ENCODE data around the gene CAMK1. TPM values are rescaled to one million over a fixed set of nuclear protein-coding genes. Genes with fewer than 3 reads are reported as not detected.

CAMK1 gene
- total RNA-seq, 8 experiments from 2014 or later = 1.2 to 19.0 (median 5.1) TPM

DNA sequence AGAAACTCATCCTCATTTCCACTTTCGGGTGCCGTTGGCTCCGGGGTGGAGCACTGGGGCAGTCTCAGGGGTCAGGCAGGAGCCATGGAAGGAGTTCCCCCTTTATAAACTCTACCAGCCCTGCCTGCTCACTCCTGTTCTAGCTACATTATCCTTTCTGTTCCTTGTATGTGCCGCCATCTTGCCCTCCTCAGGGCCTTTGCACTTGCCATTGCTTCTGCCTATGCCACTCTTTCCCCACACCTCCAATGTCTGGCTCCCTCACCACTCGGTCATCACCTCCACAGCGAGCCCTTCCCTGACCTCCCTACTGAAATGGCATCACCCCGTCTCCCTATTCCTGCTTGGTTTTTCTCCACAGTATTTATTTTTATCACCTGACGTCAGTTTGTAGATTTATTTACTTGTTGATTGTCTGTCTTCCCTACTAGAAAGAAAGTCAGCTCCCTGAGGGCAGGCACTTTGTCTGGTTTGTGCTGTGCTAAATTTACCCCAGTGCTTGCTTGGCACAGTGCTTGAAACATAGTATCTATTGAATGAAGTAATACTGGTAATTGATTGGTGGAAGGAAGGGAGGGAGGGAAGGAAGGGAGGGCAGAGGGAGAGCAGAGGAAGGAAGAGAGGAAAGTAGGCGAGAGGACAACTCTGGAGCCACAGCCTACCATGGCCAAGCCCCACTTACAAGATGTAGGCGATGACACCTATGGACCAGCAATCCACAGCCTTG is 8.8 kb downstream of the CAMK1 start:
- Histone ChIP-seq H3K27ac (no peak overlapping the region), H3K4me1 (replicated peaks in 1 of 2) (peaks cover 0 to 1% of the 10 kb centered on the region in 2 donors), H3K4me3 (no peak overlapping the region)
- 86 to 100% (median 99%) methylated on average over 1 to 9 of the region's 10 CpGs for WGBS, 10 experiments
- in situ Hi-C loops (cut with MboI; ENCODE audit: low pct_unique_long_range_greater_than_20kb in 2 of 9, low sequenced_read_pairs in 9 of 9, unreplicated experiment in 9 of 9) = no loop called here
- ATAC-seq (replicated peaks in 6 of 8) = no peak

DNA sequence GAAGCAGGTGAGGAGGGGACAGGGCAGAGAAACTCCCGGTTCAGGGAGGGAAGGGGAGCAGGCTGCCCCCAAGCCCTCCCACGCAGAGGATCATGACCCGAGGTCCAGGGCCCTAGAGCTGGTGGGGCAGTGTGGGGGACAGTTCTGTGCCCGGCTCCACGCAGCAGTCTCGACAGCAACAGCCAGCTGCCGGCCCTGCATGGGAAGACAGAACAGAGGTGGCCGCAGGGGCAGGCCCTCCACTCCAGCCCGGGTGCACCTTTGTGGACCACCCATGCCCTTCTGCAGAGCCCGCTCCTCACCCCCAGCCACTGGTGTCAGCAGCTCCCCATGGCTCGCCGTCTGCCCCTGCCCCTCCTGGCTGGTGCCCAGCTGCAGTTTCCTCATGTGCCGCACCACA is 12.3 kb downstream of the CAMK1 start:
- in situ Hi-C loops (cut with MboI; ENCODE audit: low pct_unique_long_range_greater_than_20kb in 2 of 9, low sequenced_read_pairs in 9 of 9, unreplicated experiment in 9 of 9) = no loop called here
- 50 to 100% (median 83%) methylated on average over 1 to 3 of the region's 13 CpGs; no CpG with 5 or more reads in 6 of the 10 experiments for WGBS, 10 experiments
- Histone ChIP-seq H3K4me1 (replicated peaks in 1 of 2) (no peaks in the 10 kb centered on the region), H3K27ac (no peak overlapping the region), H3K4me3 (no peak overlapping the region)
- ATAC-seq (replicated peaks in 6 of 8) = no peak

DNA sequence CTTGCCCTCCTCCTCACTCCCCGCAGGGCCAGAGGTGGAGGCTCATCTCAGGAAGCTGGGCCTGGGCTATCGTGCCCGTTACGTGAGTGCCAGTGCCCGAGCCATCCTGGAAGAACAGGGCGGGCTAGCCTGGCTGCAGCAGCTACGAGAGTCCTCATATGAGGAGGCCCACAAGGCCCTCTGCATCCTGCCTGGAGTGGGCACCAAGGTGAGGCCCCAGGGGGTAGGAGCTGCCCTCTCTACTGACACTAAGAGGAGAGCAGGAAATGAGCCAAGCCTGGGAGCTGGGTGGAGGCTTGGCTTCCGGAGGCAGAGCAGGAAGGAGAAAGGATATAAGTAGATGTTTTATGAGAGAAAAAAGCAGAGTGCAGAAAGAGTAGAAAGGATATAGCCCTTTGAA is 15.1 kb downstream of the CAMK1 start:
- in situ Hi-C loops (cut with MboI; ENCODE audit: low pct_unique_long_range_greater_than_20kb in 2 of 9, low sequenced_read_pairs in 9 of 9, unreplicated experiment in 9 of 9) = no loop called here
- no peak for ATAC-seq (replicated peaks in 6 of 8)
- Histone ChIP-seq H3K4me1 (replicated peaks in 1 of 2) (peaks cover 0 to 8% of the 10 kb centered on the region in 2 donors), H3K27ac (no peak overlapping the region), H3K4me3 (no peak overlapping the region)
- WGBS, 10 experiments = 0 to 93% (median 45%) methylated on average over 1 to 3 of the region's 8 CpGs; no CpG with 5 or more reads in 2 of the 10 experiments

DNA sequence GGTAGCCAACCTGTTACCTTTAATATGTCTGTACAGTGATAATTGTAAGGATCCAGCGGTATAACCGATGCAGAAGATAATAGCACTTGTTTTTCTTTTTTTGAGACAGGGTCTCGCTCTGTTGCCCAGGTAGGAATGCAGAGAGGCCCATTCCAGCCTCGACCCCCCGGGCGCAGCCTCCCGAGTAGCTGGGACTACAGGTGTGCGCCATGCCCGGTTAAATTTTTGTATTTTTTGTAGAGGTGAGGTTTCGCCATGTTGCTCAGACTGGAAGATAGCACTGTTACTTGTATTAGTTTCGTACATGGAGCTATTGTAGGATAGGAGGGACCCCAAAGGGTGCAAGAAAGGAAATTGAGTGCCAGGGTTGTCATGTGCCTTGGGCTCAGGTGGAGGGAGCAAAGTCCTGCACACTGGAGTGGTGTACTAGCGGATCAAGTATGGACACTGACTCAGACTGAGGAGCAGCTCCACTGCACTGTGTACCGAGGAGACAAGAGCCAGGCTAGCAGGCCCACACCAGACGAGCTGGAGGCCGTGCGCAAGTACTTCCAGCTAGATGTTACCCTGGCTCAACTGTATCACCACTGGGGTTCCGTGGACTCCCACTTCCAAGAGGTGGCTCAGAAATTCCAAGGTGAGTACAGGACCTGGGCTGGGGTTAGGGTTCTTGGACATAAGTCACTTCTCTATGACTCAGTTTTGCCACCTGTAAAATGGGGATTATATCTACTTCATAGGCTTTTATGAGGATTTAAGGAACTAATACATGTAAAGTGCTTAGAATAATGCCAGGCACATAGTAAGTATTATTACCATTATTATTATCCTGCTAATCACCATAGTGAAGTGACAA is 19.0 kb downstream of the CAMK1 start:
- H3K4me3 ChIP-seq = peak overlapping the region; percentile 56 to 78 (median 63)
- peaks cover 3 to 12% of the 10 kb centered on the region in 2 donors for H3K4me1 ChIP-seq (replicated peaks in 1 of 2)
- WGBS, 10 experiments = 7 to 77% (median 39%) methylated on average over 1 to 6 of the region's 17 CpGs; no CpG with 5 or more reads in 2 of the 10 experiments
- no peak for ATAC-seq (replicated peaks in 6 of 8)
- H3K27ac ChIP-seq = peak overlapping the region; percentile 86 to 88
- in situ Hi-C loops (cut with MboI; ENCODE audit: low pct_unique_long_range_greater_than_20kb in 2 of 9, low sequenced_read_pairs in 9 of 9, unreplicated experiment in 9 of 9) = no loop called here

DNA sequence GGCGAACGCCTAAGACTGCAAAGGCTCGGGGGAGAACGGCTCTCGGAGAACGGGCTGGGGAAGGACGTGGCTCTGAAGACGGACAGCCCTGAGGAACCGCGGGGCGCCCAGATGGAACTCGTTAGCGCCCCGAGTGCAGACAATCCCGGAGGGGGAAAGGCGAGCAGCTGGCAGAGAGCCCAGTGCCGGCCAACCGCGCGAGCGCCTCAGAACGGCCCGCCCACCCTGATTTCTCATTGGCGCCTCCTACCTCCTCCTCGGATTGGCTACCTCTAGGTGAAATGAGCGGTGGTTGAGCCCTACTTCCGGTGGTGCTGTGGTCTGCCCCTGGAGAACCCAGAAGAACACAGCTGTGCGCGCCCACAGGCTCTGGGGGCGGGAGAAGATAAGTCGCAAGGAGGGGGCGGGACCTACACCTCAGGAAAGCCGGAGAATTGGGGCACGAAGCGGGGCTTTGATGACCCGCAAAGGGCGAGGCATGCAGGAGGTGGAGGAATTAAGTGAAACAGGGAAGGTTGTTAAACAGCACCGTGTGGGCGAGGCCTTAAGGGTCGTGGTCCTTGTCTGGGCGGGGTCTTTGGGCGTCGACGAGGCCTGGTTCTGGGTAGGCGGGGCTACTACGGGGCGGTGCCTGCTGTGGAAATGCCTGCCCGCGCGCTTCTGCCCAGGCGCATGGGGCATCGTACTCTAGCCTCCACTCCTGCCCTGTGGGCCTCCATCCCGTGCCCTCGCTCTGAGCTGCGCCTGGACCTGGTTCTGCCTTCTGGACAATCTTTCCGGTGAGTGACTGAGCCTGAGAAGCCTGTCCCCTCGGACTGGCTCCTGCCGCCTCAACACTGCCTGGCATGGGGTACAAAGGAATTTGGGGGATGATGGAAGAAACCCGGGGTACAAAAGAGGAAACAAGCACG is 19.8 kb downstream of the CAMK1 start, which contains the start of gene OGG1:
Gene OGG1, plus strand, starts transcription at position 308 of the 911 bp plus-strand sequence. Its CDS starts 335 bp downstream, at position 643.
- Histone ChIP-seq H3K4me3 (peak within 1 kb of the TSS; percentile 56 to 78 (median 63)), H3K27ac (peak within 1 kb of the TSS; percentile 87 to 88), H3K4me1 (replicated peaks in 1 of 2) (peaks cover 3 to 12% of the 10 kb centered on the region in 2 donors)
- peak; percentile 95 to 98 (median 97) for ATAC-seq (replicated peaks in 6 of 8)
- WGBS, 10 experiments = 0 to 4% (median 0%) methylated on average over 1 to 7 of the region's 60 CpGs; no CpG with 5 or more reads in 5 of the 10 experiments
- in situ Hi-C loops (cut with MboI; ENCODE audit: low pct_unique_long_range_greater_than_20kb in 2 of 9, low sequenced_read_pairs in 9 of 9, unreplicated experiment in 9 of 9) = no loop called here

DNA sequence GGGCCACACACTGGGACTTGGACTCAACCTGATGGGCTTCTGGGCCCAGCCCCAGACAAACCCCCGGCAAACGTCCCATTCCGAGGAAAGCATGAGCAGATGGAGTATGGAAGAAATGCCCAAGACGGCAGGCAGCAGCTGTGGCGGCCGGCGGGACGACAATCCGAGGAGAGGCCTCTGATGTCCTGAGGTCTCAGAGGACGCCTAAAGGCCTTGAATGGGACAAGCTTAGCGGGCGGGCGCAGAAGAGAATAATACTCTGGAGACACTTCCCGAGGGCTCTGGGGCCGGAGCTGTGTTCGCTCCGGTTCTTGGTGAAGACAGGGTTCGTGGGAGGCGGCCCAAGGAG is 20.5 kb downstream of the CAMK1 start:
- in situ Hi-C loops (cut with MboI; ENCODE audit: low pct_unique_long_range_greater_than_20kb in 2 of 9, low sequenced_read_pairs in 9 of 9, unreplicated experiment in 9 of 9) = no loop called here
- peak in 7 of 8 experiments; percentile 32 to 46 (median 40) for ATAC-seq (replicated peaks in 6 of 8)

DNA sequence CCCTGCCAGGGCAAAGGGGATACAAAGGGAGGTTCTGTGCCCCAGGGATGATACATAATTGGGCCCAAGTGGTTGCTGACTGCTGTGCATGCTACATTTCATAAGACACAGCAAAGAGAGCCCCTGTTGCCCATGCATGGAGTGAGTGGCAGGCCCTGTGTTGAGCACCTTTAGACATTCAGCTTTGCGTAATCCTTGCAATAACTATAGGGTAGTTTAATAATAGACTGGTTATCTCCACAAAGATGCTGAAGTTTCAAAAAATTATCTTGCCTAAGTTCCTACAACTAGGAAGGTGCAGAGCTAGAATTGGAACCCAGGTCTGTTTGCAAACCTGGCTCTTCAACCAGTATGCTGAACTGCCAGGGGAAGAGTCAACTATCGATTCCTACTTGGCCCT is 21.7 kb downstream of the CAMK1 start:
- whole genome bisulfite sequencing, 10 experiments = 86 to 100% (median 100%) methylated on average over 1 to 2 of the region's 2 CpGs; no CpG with 5 or more reads in 5 of the 10 experiments
- Histone ChIP-seq H3K4me1 (replicated peaks in 1 of 2) (peaks cover 3 to 12% of the 10 kb centered on the region in 2 donors), H3K27ac (no peak overlapping the region), H3K4me3 (no peak overlapping the region)
- ATAC-seq (replicated peaks in 6 of 8) = no peak
- in situ Hi-C loops (cut with MboI; ENCODE audit: low pct_unique_long_range_greater_than_20kb in 2 of 9, low sequenced_read_pairs in 9 of 9, unreplicated experiment in 9 of 9) = no loop called here

More for the DNA sequence above, 20.5 kb downstream of the CAMK1 start:
- Histone ChIP-seq H3K4me1 (replicated peaks in 1 of 2) (peaks cover 3 to 12% of the 10 kb centered on the region in 2 donors), H3K27ac (peak overlapping the region; percentile 74 to 87), H3K4me3 (peak overlapping the region; percentile 56 to 78 (median 63))
- 0 to 22% (median 5%) methylated on average over 3 to 9 of the region's 19 CpGs; no CpG with 5 or more reads in 5 of the 10 experiments for WGBS, 10 experiments

DNA sequence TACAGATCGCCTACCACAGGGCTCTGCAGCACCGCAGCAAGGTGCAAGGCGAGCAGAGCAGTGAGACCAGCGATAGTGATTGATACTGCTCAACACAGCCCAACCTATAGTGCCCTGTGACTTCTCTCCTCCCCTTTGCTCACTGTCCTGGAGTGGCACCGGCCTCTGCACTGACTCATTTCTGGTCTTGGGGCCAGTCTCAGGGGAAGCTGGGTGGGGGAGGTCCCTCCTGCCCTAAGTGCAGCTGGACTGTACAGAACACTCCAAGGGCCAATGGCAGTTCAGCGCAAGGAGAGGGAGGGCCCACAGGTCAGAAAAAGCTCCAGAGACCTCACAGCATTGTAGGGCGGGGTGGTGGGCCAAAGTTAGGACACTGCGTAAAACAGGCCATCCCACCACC is 22.5 kb downstream of the CAMK1 start:
- in situ Hi-C loops (cut with MboI; ENCODE audit: low pct_unique_long_range_greater_than_20kb in 2 of 9, low sequenced_read_pairs in 9 of 9, unreplicated experiment in 9 of 9) = no loop called here

DNA sequence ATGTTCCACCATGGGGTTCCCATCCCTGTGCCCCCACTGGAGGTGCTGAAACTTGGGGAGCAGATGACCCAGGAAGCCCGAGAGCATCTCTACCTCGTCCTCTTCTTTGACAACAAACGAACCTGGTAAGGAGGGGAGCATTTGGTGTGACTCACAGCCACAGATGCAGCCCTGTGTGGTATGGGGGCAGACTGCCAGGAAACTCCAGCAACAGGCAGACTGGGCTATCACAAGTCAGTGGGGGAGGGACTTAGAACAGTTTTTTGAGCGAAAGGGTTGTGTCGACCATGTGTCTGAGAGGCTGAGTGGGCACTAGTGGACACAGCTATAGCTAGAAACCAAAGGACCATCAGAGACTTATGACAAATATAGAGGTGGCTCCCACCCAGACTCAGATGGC is 23.4 kb downstream of the CAMK1 start:
- ATAC-seq (replicated peaks in 6 of 8) = no peak
- Histone ChIP-seq H3K4me3 (no peak overlapping the region), H3K27ac (no peak overlapping the region), H3K4me1 (replicated peaks in 1 of 2) (peaks cover 3 to 12% of the 10 kb centered on the region in 2 donors)
- WGBS, 10 experiments = 40 to 100% (median 96%) methylated on average over 2 to 4 of the region's 5 CpGs; no CpG with 5 or more reads in 6 of the 10 experiments
- in situ Hi-C loops (cut with MboI; ENCODE audit: low pct_unique_long_range_greater_than_20kb in 2 of 9, low sequenced_read_pairs in 9 of 9, unreplicated experiment in 9 of 9) = no loop called here

More for the DNA sequence above, 22.5 kb downstream of the CAMK1 start:
- H3K4me1 ChIP-seq (replicated peaks in 1 of 2) = peaks cover 3 to 12% of the 10 kb centered on the region in 2 donors
- no peak overlapping the region for H3K27ac ChIP-seq
- no peak overlapping the region for H3K4me3 ChIP-seq
- ATAC-seq (replicated peaks in 6 of 8) = no peak
- 80 to 100% (median 82%) methylated on average over 1 to 4 of the region's 8 CpGs; no CpG with 5 or more reads in 7 of the 10 experiments for WGBS, 10 experiments

DNA sequence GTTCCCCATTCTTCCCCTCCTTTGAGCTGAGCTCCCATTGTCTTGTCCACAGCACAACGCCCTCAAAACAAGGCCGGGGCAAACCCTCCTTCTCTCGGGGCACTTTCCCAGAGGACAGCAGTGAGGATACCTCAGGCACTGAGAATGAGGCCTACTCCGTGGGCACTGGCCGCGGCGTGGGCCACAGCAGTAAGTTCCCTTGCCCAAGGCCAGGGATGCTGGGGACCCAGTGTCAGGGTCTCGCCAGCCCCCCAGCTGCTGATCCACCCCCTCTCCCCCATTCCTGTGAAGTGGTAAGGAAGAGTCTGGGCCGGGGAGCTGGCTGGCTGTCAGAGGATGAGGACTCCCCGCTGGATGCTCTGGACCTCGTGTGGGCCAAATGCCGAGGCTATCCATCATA is 24.2 kb downstream of the CAMK1 start:
- in situ Hi-C loops (cut with MboI; ENCODE audit: low pct_unique_long_range_greater_than_20kb in 2 of 9, low sequenced_read_pairs in 9 of 9, unreplicated experiment in 9 of 9) = no loop called here
- H3K4me1 ChIP-seq (replicated peaks in 1 of 2) = peaks cover 3 to 5% of the 10 kb centered on the region in 2 donors
- WGBS, 10 experiments = 85 to 100% (median 95%) methylated on average over 1 to 5 of the region's 12 CpGs; no CpG with 5 or more reads in 3 of the 10 experiments
- ATAC-seq (replicated peaks in 6 of 8) = no peak
- H3K4me3 ChIP-seq = no peak overlapping the region
- H3K27ac ChIP-seq = no peak overlapping the region

DNA sequence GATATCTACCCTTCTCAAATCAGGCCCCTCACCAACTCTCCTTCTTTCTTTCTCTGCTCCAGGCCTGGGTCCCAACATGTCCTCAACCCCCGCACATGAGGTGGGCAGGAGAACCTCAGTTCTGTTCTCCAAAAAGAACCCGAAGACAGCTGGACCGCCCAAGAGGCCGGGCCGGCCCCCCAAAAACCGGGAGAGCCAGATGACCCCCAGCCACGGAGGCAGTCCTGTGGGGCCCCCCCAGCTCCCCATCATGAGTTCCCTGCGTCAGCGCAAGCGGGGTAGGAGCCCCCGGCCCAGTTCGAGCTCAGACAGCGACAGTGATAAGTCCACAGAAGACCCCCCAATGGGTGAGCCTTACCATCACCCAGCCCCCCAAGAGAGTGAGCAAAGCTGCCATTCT is 25.6 kb downstream of the CAMK1 start:
- ATAC-seq (replicated peaks in 6 of 8) = no peak
- Histone ChIP-seq H3K4me3 (no peak overlapping the region), H3K27ac (no peak overlapping the region), H3K4me1 (replicated peaks in 1 of 2) (peaks cover 3 to 4% of the 10 kb centered on the region in 2 donors)
- WGBS, 10 experiments = 67 to 100% (median 93%) methylated on average over 1 to 5 of the region's 13 CpGs; no CpG with 5 or more reads in 5 of the 10 experiments
- in situ Hi-C loops (cut with MboI; ENCODE audit: low pct_unique_long_range_greater_than_20kb in 2 of 9, low sequenced_read_pairs in 9 of 9, unreplicated experiment in 9 of 9) = no loop called here

DNA sequence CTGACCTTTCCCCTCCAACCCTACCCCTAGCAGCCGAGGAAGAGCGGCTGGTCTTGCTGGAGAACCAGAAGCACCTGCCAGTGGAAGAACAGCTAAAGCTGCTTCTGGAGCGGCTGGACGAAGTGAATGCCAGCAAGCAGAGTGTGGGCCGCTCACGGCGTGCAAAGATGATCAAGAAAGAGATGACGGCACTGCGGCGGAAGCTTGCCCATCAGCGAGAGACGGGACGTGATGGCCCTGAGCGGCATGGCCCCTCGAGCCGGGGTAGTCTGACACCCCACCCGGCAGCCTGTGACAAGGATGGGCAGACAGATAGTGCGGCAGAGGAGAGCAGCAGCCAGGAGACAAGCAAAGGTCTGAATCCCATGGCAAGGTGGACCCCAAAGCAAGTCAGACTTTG is 26.2 kb downstream of the CAMK1 start:
- 80 to 95% (median 91%) methylated on average over 1 to 6 of the region's 18 CpGs; no CpG with 5 or more reads in 6 of the 10 experiments for WGBS, 10 experiments
- no peak overlapping the region for H3K4me3 ChIP-seq
- no peak overlapping the region for H3K27ac ChIP-seq
- in situ Hi-C loops (cut with MboI; ENCODE audit: low pct_unique_long_range_greater_than_20kb in 2 of 9, low sequenced_read_pairs in 9 of 9, unreplicated experiment in 9 of 9) = no loop called here
- H3K4me1 ChIP-seq (replicated peaks in 1 of 2) = no peaks in the 10 kb centered on the region
- ATAC-seq (replicated peaks in 6 of 8) = no peak
